ENCODE results near the gene VRK3. TPM values are rescaled to one million over a fixed set of nuclear protein-coding genes. Genes with fewer than 3 reads are reported as not detected.

The VRK3 gene
- total RNA-seq, 4 donors from 2014 or later, result 14.4 to 43.0 (median 27.6) TPM

DNA sequence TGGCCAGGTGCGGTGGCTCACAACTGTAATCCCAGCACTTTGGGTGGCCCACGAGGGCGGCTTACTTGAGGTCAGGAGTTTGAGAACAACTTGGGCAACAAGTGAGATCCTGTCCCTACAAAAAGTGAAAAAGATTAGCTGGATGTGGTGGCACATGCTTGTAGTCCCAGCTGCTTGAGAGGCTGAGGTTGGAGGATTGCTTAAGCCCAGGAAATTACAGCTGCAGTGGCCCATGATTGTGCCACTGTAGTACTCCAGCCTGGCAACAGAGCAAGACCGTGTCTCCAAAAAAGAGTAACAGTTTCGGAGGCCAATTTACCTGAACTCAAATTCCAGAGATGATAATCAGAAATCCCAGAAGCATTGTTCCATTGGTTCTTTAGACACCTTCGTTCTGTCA is 5.1 kb upstream of the VRK3 start:
- ATAC-seq (ENCODE audit: low FRiP score) (no peak), DNase-seq (ENCODE audit: low spot score) (no peak)
- TF ChIP-seq, protein P1, sequence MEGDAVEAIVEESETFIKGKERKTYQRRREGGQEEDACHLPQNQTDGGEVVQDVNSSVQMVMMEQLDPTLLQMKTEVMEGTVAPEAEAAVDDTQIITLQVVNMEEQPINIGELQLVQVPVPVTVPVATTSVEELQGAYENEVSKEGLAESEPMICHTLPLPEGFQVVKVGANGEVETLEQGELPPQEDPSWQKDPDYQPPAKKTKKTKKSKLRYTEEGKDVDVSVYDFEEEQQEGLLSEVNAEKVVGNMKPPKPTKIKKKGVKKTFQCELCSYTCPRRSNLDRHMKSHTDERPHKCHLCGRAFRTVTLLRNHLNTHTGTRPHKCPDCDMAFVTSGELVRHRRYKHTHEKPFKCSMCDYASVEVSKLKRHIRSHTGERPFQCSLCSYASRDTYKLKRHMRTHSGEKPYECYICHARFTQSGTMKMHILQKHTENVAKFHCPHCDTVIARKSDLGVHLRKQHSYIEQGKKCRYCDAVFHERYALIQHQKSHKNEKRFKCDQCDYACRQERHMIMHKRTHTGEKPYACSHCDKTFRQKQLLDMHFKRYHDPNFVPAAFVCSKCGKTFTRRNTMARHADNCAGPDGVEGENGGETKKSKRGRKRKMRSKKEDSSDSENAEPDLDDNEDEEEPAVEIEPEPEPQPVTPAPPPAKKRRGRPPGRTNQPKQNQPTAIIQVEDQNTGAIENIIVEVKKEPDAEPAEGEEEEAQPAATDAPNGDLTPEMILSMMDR (IDR thresholded peaks at IDR 0.05), result no peak

DNA sequence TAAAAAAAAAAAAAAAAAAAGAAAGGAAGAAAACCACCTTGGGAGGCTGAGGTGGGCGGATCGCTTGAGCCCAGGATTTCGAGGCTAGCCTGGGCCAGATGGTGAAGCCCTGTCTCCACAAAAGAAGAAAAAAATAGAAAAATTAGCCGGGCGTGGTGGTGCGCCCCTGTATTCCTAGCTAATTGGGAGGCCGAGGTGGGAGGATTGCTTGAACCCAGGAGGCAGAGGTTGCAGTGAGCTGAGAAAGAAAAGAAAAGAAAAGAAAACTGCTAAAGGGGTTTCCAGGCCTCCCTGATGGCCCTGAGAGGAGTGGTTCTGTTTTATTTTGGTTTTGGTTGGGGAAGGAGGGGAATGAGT is 1.4 kb upstream of the VRK3 start:
- TF ChIP-seq, protein P1 (IDR thresholded peaks at IDR 0.05), result no peak
- ATAC-seq (ENCODE audit: low FRiP score) (no peak), DNase-seq (ENCODE audit: low spot score) (no peak)

DNA sequence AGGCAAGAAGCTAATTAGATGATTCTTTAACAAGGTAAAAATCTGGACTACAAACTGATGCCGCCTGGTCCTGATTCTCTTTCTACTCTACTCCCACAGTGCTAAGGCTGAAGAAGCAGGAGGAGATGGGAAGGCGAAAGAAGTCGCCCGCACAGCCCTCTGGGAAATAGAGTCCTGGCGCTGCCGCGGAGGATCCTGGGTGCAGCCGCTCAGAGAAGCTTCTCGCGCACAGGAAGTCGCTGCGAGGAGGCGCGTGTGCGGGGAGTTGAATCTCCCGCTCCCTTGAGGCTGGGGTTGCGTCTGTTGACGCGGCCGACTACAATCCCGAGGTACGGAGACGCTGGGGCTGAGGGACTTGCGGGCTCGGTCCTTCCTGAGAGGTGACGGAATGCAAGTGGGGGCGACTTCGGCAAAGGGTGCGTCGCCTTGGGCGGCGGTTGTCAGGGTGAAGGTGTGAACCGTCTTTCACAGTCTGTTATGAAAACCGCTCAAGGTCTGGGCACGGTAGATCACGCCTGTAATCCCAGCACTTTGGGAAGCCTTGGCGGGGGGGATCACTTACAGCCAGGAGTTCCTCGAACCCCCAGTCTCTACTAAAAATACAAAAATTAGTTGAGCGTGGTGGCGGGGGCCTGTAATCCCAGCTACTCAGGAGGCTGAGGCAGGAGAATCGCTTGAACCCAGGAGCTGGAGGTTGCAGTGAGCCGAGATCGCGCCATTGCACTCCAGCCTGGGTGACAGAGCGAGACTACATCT is 800 bp upstream of the VRK3 start, which contains the start of gene ZNF473:
ZNF473 (plus strand) TSS at position 212 of the 756 bp plus-strand sequence. CDS start 5,078 bp downstream, outside the sequence.
- DNase-seq (ENCODE audit: low spot score), result peak; percentile 65
- ATAC-seq (ENCODE audit: low FRiP score), result peak; percentile 89
- TF ChIP-seq, protein P1 (IDR thresholded peaks at IDR 0.05), result no peak

DNA sequence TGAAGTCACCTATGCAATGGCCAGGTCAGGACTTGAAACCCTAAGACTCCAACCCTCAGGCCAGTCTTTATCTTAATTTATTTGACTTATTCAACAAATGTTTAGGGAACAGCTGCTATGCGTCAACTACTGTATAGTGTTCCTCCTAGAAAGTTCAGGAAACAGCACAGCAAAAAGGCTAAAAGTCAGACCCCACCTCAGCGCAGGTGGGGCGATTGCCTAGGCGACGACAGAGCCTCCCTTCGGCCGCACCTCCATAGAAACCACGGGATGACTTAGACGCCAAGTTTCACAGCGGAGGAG is 502 bp downstream of the VRK3 start:
- DNase-seq (ENCODE audit: low spot score), result no peak
- TF ChIP-seq, protein P1 (IDR thresholded peaks at IDR 0.05), result no peak
- peak; percentile 1 for ATAC-seq (ENCODE audit: low FRiP score)

DNA sequence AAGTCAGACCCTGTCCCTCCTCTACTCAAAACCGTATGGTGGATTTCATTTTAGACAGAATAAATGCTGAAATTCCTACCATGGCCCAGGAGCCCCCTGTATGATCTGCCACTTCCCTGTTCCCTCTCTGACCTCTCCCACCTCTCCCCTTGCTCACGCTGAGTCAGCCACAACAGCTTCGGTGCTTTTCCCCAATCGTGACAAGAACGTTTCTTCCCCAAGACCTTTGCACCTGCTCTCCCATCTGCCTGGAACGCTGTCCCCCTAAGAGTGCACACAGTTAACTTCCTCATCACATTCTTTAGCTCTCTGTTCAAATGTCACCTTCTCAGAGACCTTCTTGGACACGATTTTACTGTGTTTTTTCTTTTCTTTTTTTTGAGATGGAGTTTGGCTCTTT is 2.3 kb downstream of the VRK3 start:
- TF ChIP-seq, protein P1 (IDR thresholded peaks at IDR 0.05), result no peak
- no peak for DNase-seq (ENCODE audit: low spot score)

DNA sequence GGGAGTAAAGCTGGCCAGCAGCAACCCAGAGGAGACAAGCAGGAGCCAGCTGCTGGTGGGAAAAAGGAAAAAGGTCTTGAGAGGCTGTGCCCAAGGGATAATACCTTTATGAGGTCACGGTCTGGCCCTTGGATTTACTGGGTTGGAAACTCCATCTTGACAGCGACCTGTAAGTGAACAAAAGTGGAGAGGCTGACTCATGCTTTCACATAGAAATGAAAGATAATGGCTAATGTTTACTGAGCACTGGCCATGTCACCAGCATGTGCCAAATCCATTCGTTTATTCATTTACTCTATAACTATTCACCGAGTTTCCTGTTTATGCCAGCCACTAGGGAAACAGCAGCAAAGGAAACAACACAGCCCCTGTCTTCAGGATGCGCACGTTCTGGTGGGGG is 4.7 kb downstream of the VRK3 start:
- DNase-seq (ENCODE audit: low spot score) (no peak), ATAC-seq (ENCODE audit: low FRiP score) (no peak)
- TF ChIP-seq, protein P1 (IDR thresholded peaks at IDR 0.05), result no peak

More for the DNA sequence above, 2.3 kb downstream of the VRK3 start:
- ATAC-seq (ENCODE audit: low FRiP score), result no peak

DNA sequence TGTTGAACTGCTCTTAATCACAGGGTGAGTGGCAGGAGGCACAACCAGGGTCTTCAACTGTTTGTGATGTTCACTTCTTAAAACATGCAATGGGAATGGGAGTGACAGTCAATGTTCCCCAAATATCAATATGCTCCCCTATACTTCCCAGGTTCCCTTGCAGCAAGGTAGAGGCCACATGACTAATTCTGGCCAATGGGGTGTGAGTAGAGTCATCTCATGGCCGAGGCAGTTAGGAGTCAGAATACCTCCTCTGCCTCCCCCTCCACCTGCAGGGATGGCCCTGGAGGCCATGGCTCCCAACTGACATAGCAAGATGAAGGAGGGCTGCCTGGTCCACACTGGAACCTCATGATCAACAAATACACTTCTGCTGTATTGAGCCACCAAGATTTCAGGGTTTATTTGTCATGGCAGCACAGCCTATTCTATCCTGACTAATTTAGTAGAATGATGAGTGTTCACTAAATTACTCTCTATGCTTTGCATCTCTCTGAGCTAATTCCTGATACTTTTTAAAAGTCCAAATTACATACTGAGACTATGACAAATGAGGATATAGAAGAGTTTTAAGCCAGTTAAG is 8.9 kb downstream of the VRK3 start:
- TF ChIP-seq, protein P1 (IDR thresholded peaks at IDR 0.05), result no peak
- ATAC-seq (ENCODE audit: low FRiP score) (no peak), DNase-seq (ENCODE audit: low spot score) (no peak)
